Kidney glomerular epithelial cell (primary cell): Measurements from ENCODE around the gene MME.

Experiments used
- DNase-seq: peaks from one replicate; lab custom pipeline; 2025; lab: John Stamatoyannopoulos, UW

The MME gene

GRCh38 chr3:155079746-155080487 is at the start of gene MME:
Gene MME, plus strand, starts transcription at chr3:155080319. Its CDS starts 3,849 bp downstream, at chr3:155084168.
- DNase-seq, result no peak

- DNase-seq, result no peak
Observed at GRCh38 chr3:155031186-155031585, 48.9 kb upstream of the MME start.

GRCh38 chr3:155032918-155033317 is 47.2 kb upstream of the MME start:
- DNase-seq, result no peak

GRCh38 chr3:155034786-155035185 is 45.3 kb upstream of the MME start:
- no peak for DNase-seq

DNA sequence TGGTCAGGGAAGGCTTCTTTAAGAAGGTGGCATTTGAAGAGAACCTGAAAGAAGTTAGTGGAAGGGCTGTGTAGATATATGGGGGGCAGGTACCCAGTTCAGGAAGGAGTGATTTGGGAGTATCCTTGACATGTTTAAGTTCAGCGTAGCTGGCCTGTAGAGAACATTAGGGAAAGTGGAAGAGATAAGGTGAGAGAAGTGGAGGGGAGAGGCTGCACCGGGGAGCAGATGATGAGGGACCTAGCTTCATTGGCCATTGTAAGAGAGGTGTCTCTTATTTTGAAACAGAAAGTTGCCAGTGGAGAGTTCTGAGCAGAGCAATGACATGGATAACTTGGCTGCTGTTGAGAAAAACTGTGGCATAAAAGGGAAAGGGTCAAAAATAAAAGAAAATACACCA is 44.6 kb upstream of the MME start:
- no peak for DNase-seq

GRCh38 chr3:155037508-155038202 is 42.5 kb upstream of the MME start:
- no peak for DNase-seq

- no peak for DNase-seq
Observed at GRCh38 chr3:155038203-155038554, 41.9 kb upstream of the MME start.

DNA sequence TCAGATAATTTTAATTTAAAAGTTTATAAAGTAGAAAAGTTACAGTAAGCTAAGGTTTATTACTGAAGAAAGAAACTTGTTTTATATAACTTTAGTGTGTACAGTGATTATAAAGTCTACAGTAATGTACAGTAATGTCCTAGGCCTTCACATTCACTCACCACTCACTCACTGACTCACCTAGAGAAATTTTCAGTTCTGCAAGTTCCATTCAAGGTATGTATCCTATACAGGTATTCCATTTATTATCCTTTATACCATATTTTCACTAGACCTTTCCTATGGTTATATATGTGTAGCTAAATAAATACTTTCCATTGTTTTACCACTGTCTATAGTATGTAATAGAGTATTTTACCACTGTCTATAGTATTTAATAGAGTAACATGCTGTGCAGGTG is 33.2 kb upstream of the MME start:
- no peak for DNase-seq

DNA sequence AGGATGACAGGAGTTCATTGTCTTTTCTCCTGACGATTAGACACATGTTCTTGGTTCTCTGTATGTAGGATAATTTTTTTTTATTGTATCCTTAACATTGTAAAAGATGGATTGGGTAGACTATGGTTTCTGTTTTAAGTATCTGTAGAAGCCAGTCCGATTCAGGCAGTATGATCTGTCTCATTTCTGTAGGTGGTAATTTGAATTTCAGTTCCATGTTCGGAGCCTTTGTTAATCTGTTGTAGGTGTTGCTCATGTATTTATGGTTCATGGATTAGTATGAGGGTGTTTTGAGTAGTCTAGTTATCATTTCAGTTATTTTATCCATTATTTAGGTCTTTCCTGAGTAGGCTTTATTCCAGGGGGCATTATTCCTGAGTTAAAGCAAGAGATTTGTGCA is 32.4 kb upstream of the MME start:
- DNase-seq, result no peak

GRCh38 chr3:155049959-155050358 is 30.2 kb upstream of the MME start:
- no peak for DNase-seq

- DNase-seq, result no peak
Observed at GRCh38 chr3:155052470-155052869, 27.6 kb upstream of the MME start.

DNA sequence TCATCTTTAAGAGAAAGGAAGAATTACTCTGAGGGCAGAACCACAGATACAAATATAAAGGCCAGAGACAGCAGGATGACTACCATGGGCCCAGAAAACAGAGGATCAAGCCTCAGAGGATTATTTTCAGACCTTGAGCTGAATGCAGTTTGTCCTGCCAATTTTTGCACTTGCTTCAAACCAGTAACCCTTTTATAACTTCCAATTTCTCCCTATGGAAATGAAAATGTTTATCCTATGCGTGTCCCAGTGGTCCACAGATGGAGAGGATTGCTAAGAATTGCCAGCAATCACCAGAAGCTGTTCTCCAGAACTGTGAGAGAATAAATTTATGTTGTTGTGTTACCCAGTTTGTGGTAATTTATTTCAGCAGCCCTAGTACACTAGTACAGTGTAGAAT is 26.4 kb upstream of the MME start:
- DNase-seq, result no peak

- no peak for DNase-seq
Observed at GRCh38 chr3:155064920-155065319, 15.2 kb upstream of the MME start.

- DNase-seq, result peak; percentile 16
Observed at GRCh38 chr3:155065537-155065936, 14.6 kb upstream of the MME start.

DNA sequence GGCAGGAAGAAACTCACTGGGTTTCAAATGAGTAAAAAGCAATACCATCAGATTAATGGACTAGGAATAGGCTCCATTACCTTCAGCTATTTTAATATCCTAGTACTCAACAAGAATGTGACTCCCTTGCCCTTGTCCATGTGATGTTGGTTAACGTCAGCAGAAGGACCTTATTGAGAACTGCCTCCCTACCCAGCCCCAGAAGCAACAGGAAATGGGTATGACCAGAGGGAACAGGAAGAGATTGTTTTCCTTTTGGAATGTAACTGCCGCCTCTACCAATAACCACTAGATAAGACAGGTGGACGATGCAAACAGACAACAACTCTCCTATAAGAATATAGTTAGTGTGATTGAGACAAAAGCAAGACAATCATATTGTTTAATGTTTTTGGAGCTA is 10.4 kb upstream of the MME start:
- no peak for DNase-seq

GRCh38 chr3:155070316-155070715 is 9.8 kb upstream of the MME start:
- DNase-seq, result no peak

- DNase-seq, result peak; percentile 27
Observed at GRCh38 chr3:155070932-155071387, 9.2 kb upstream of the MME start.

DNA sequence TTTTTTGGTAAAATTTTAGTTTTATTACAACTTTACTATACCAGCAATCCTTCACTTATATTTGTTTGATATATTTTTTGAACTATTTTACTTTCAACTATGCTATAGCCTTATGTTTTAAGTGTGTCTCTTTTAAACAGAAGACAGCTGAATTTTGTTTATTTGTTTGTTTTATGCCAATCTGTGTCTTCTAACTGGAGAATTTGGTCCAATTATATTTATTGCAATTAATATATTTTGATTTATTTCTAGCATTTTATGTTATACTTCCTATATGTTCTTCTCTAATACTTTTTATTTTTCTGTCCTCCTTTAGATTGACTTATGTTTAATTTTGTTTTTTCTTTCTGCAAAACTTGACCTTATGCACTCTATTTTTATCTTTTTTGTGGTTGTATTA is 4.9 kb upstream of the MME start:
- no peak for DNase-seq

DNA sequence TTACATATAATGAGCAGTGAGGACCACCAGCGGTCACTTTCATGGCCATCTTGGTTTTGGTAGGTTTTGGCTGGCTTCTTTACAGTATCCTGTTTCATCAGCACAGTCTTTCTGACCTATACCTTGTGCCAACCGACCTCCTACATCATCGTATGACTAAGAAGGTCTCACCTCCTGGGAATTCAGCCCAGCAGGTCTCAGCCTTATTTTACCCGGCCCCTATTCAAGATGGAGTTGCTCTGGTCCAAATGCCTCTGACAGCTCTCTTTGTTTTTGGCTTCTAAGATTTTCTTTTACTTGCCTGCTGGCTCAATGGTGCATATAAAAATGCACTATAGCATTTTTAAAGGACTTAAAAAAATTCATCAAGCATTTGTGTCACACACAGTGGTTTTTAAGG is 3.2 kb upstream of the MME start:
- DNase-seq, result no peak

DNA sequence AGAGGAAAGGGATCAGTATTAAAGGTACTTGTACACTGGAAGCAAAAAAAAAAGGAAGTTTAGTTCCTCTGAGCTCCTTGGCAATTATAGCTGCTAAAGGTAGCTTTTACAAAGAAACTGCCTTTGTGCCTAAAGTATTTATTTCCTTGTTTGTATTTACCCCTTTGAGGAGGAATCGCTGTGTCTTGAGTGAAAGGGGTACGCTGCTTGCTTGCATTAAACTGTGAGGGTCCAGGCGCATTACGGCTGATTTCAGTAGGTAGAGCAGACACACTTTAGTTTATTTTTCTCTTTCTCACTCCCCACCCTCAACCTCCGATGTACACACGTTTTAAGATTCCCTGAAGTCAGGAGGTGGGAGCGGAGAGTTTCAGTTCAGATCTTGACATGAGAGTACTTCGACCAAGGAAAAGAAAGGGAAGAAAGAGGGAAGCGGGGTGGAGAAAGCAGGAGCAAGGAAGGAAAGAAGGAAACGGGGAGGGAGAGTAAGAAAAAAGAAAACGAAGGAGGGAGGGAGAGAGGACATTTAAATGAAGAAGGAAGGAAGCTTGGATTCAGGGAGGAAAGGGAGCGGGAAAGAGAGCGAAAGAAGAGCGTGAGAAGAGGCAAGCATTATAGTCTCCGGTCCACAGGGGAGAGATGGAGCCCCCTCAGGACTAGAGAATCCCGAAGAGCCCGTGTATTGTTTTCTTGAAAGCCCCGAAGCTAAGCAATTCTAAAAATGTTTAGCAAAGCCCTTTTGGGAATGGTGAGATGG is 1.2 kb upstream of the MME start:
- no peak for DNase-seq

GRCh38 chr3:155079468-155079745 is 712 bp upstream of the MME start:
- DNase-seq, result no peak

- DNase-seq, result no peak
Observed at GRCh38 chr3:155080692-155081091, 573 bp downstream of the MME start.

DNA sequence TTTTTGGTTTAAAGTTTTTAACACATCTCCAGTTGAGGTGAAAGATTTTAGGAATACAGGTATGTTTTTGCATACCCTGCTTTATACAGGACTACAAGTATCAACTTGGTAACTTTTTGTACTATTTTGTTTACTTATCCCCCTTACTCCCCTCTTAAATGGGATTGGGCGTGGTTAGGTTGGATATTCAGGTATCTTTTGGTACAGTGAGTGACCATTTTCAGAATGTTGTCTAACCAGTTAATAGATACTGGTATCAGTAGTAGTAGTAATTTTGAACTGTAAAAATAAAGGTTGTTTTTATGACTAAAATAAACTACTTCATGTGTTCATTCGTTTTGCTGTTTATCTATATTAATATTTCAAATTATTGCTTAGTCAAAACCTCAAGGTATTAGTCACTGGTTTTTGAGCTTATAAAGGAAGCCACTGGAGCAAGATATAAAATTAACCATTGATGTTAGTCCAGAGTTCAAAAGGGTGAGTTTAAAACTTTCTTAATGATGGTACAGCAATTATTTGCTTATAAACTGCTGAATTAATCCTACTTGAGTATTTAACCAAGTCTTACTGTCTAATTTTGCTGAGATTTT is 3.3 kb downstream of the MME start:
- no peak for DNase-seq
